T-helper 2 cell (primary cell): ENCODE data around the gene SOX14.

Experiments used
- DNase-seq, 5 experiments: peaks; one replicate each; pipeline versions ENCODE4 v3.0.0 to v3.0.0-alpha.2; 2012 to 2022

Gene SOX14

DNA sequence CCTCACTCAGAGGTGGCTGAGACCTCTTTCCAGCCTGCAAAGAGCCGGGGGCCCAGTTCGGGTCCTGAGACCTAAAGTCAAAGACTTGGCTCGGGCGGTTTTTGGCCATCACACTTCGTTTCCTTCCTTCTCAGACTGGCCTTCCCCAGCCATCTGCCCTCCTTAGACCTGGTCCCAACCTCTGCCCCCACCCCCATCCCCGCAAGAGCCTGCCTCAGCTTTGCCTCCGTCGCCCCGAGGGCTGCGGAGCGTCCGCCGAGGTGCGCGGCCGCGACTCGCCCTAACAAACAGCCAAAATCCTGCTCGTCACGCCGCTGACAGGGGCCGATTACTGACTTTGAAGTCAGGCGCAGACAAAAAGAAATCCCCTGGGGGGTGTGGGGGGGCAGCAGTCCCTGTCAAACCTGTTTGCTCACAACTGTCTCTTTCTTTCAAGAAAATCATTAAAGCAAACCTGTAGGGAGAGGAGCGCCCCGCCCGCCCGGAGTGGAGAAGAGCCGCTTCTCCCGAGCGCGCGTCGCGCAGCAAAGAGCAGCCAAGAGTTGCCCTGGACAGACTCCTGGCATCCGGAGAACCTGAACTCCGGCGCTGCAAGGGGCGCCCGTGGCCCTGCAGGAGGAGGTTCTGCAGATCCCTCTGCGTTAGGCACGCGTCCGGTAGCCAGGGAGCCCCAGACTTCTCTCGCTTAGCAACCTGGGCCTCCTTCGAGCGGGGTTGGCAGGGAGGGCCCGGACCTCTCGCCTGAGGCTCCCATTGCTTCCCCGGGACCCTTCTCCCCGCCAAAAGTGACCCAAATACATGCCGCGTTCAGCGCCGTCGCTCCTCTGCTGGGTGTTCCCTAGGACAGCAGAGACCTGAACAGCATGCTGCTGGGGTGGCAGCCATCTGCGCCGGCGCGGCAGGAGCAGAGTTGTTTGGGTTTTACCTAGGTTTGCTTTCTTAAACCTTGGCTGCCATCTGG is 4.5 kb downstream of the SOX14 start:
- DNase-seq, result no peak

DNA sequence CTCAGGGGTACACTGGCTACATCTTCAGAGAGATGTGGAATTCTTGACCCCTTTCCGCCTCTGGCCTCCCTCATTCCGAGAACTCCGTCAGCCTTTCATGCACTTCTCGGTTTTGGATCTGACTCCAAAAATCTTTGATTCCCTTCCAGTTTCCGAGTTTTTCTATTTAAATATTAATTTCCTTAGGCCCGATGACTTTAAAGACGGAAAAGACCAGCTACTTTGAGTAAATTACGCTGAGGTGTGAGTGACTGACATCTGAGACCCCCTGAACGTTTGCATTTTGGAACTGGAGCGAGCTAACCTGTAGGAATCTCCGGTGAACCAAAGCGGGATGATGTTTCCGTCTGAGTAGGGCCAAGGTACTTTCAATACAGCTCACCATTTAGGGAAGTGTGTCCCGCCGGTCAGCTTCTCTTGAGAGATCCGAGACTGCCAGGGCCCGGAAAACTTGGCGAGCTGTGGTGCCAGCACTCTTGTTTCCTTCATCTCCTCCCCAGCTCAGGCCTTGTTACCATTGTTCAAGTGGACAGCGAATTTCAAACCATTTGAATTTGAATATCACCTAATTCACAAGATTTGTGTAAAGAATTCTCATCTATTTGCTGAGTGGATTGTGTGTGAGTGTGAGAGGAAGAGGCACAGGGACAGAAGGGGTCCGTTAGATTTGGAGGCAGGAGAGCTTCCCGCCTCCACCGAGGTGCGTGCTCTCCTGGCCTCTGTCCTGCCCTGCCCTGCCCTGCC is 5.4 kb downstream of the SOX14 start:
- DNase-seq, result no peak

DNA sequence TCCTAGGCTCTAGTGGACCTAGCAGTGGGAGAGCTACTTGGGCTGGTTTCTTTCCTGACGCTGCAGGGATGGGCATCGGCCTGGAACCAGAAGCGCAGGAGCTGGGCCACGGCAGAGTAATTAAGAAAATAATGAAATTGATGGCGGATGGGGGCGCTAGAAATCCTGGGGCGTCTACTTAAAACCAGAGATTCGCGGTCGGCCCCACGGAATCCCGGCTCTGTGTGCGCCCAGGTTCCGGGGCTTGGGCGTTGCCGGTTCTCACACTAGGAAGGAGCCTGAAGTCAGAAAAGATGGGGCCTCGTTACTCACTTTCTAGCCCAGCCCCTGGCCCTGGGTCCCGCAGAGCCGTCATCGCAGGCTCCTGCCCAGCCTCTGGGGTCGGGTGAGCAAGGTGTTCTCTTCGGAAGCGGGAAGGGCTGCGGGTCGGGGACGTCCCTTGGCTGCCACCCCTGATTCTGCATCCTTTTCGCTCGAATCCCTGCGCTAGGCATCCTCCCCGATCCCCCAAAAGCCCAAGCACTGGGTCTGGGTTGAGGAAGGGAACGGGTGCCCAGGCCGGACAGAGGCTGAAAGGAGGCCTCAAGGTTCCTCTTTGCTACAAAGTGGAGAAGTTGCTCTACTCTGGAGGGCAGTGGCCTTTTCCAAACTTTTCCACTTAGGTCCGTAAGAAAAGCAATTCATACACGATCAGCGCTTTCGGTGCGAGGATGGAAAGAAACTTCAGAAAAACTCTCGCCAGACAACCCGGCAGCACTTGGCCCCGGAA is 6.1 kb downstream of the SOX14 start:
- no peak for DNase-seq

DNA sequence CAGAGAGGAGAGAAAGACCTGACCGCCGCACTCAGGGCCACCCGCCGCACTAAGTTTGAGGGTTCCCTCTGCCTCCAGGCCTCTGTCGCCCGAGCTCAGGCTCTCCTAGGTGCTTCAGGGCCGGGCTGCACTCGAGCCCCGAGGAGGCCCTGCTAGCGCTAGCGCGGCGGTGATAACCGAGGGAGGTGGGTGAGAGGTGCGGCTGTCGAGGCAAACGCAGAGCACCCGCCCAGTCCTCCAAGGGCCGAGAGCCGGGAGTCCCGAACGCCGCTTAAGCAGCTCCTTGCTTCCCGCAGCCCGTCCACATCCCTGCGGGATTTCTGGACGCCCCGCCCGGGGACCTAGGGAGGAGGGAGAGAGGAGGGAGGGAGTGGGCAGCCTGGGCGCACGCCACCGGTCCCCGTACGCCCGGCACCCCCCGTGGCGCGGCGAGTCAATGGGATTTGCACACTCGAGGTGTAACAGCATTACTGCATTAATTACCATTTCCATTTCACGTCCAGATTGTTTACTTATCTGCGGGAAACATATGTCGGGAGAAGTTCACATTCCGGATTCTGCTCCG is 6.8 kb downstream of the SOX14 start:
- no peak for DNase-seq

DNA sequence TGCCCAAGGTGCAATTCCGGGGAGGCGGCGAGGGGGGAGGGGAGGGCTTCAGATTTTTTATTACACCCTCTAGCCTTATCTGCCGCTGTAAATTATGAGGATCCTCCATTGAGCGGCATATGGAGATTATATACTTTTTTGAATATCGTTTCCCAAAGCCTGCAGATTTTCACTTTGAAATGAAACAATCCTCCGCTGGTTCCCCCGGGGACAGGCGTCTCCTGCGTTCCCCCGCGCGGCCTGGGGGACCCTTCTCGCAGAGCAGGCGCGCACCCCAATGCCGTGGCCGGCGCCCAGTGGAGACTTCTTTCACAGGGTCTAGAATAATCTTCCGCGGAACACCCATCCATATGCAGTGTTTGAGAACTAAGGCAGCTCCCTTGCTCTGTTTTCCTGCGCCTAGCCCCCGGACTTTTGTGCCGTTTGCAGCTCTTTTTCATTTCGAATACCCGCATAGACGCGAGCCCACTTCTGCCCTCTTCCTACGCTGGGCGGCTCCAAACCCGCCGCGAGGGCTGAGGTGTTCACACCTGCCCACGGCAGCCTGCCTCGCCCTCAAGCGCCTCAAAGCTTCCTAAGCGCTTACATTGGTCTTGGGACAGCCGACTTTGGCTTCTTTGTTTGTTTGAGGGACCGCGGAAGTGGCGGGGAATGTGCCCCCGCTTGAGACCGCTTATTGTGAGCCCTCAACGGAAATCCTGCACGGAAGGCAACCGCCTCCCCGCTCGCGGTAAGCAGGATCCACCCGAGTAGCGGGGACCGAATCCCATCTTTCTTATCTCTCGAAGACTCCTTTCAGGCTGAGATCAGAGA is 7.5 kb downstream of the SOX14 start:
- DNase-seq, result no peak

DNA sequence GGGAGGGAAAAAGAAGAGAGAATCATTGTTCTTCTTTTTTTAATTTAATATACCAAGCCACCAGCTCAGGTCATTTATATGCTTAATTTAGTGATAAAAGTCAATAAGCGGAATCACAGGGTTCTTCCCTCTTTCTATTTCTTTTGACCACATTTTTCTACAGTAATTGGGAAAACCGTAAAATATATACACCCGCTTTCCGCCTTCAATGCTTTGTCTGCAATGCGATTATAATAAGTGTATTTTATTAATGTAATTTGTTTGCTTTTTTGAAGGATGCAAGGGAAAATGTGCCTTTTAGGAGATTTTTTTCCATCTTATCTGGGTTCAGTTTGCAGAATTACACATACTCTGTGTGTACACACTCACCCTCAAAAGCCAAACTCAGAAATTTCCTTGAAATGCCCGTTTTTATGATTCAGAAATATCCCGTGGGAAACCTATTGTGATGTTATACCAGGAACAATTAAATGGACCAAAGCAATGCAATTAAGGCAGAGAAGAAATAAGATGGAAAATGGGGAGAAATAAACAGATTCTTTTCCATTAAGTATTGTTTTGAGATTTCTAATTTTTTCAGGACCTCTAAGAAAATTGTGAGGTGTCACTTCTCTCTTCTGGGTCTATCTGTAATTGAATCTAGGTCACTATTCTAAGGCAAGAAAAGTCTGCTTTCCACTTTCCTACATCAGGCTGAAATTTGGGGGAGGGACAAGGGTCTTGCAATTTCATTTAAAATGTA is 8.3 kb downstream of the SOX14 start:
- DNase-seq, result no peak

DNA sequence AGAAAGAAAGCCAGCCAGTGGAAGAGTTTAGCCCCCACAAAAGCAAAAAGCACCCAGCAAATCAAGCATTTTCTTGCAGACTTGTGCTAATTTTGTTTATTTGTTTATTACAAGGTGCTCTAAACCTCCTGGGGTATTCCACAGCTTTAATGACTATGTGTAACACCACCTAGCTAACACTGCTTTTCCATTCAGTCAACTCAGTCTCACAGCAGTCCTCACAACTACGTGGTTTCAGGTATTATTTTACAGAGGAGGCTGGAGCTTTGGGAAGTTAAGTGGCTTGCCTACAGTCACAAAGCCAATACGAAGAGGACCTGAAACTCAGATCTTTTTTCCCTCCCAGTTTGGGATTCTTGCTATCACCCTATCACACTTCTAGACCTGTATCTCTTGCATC is 14.8 kb downstream of the SOX14 start:
- DNase-seq, result no peak

DNA sequence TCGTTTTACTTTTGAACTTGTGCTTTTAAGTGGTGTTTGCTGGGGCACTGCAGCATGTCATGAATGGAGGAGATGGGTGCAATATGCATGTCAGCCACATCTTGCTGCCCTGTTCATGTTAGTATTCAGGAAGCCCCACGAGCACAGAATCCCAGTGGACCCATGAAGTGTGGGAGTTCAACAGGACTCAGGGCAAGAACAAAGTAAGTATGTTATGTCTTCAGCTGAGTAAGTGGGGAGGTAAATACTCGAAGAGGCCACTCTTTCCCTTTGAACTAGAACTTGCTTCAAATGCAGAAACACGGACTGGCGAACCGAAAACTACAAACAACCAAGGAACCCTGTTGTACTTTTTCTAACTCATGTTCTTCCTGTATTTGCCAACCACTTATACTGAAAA is 23.4 kb downstream of the SOX14 start:
- no peak for DNase-seq

DNA sequence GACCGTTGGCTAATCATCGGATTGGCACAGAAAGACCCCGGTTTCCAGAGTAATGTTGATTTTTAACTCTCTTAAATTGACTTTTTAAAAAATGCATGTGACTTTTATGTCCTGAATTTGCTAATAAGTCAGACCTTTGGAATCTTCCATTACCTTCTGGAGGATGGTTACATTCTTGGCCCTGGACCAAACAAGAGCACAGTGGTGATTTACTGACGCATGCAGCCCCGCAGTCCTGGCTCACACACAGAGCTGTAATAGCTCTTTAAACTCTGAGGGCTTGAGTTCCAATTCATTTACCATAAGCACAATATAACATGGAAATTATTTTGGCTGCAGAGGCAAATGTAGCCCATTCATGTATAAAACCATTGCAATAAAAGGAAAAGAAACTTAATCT is 25.1 kb downstream of the SOX14 start:
- no peak for DNase-seq

DNA sequence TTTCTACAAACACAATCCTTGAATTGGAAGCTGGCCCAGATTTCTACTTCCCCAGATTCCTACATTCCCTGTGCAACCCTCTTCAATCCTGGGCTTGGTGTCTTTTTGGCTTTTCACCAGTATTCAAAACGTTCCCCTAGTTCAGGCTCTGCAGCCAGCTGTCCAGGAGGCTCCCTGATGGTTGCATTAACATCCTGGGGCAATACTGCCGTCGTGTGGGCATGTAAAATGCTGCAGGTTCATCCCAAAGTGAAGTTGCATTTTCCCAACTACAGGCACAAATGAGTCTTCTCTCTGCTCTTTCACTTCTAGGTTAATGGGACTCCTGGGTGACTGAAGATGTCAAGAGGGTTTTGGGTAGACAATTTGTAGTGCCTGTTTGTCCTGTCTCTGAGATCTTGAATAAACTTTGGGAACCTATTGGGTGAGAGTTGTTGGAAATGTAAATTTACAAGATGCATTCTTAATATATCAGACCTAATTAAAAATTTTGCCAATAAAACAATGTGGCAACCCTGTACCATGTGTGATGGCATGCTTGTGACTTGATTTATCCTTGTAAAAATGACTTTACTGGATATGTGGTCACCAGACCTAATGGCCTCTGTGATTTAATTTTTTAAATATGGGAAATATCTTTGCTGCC is 28.6 kb downstream of the SOX14 start:
- no peak for DNase-seq

DNA sequence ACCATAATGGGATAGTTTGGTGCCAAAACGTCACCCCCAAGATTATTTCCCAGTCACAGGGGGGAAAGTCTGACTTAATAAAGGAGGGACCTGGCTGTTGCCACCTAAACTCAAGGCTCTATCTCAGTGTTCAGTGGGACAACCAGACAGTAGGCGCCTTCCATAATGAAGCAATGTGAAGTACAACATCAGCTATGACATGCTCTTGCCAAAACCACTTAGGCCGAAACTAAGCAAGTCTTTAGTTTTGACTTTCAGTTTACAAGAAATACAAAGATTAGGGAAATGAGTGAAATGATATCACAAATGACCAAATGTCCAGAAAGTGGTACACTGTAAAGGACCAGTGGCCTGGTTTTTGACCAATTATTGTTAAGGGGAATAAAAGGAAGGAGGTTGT is 32.9 kb downstream of the SOX14 start:
- DNase-seq, result no peak

DNA sequence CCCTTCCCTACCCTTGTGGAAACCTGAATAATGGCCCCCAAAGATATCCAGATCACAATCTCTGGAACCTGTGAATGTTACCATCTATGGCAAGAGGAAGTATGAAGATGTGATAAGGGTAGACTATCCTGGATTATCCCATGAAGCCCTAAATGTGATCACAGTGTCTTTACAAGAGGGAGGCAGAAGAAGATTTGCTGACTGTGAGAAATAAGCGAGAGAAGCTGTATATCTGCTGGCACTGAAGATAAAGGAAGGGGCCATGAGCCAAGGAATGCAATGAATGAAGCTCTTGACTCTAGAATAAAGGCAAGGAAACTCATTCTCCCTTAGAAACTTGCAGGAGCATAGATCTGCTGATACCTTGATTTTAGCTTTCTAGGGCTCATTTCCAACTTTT is 39.1 kb downstream of the SOX14 start:
- DNase-seq, result no peak

DNA sequence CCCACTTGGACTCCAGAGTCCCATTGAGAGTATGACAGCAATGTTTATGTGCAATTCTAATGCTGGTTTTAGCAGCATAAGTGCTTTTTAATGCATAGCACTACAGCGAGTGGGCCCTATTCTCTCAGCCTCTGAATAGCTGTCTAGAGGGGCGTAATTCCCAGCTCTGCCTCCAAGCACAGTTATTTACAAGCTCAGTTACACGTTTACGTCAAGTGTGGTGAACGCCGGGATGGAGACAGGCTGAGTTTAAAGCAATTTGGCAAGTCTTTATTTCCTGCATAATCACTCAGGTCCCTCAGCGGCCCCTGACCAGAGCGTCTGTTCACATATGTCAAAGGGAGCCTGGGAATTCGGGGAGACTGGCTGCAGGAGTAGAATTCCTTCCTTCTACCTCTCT is 43.9 kb downstream of the SOX14 start:
- no peak for DNase-seq

DNA sequence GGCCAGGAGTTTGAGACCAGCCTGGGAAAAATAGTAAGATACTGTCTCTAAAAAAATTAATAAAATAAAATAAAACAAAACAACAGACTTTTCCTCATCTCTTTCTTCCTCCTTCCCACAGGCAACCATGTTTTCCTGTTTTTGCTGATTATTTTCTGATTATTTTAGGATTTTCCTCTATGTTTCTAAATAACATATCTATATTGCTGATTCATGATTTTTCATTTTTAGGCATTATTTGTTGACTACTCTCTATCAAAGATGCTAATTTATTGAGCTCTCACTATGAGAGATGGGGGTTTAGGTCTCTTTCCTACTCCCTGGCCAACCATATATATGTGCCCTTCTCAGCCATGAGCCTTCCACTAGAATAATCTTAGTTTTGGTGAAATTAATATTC is 45.4 kb downstream of the SOX14 start:
- no peak for DNase-seq

DNA sequence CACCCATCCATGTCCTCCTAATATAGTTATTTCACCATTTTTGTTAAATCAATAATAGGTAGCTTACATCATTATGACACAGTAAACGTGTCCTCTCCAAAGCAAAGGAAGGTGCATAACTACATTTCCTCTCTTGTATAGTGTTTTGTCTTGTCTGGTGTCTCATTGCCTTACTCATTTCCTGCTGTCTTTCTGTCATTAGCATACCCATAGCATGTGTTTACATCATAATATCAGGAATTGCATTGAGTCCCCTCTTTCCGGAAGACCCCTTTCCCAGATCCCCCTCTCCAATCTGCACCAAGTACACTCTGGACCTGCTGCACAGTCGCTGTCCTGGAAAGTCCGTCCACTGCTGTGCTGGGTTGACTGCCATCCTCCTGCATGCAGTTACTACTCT is 47.9 kb downstream of the SOX14 start:
- no peak for DNase-seq

DNA sequence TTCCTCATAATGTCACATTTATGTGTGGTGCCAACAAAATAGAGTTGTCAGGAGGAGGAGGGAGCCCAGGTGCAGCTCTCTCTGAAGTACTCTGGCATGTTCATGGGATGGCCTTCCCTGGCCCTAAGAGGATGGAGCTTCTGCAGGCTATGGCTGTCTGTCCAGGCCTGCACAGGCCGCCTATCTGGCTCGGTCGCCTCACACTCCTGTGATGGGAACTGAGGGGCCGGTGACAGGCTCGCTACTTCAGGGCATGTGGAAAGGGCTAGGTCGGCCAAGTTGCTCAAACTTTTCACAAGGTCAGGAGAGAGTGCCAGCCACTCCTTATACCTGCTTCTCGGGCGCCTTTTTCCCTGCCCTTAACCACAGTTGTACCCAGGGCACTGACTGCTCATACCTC is 51.1 kb downstream of the SOX14 start:
- DNase-seq, result no peak
